Choroid plexus epithelial cell (primary cell): Measurements from ENCODE around the gene HAO1.
"Not testable (repeated sequence)": the region's sequence is repeated elsewhere in the genome, so short reads cannot be mapped to it uniquely, and the experiment has no call there.

Experiments used
- DNase-seq: peaks from one replicate; pipeline ENCODE4 v3.0.0-alpha.2; 2010; ENCODE audit warnings: low read depth
- H3K4me3 ChIP-seq: 2 replicates; pipeline ENCODE4 v1.5.1; 2011; ENCODE audit warnings: low read depth, mild to moderate bottlenecking, control low read depth, low read length, moderate library complexity
- TF ChIP-seq, protein P1 (sequence below): conservative IDR thresholded peaks from 2 replicates; pipeline ENCODE4 v1.5.1; 2011; ENCODE audit warnings: low read depth, mild to moderate bottlenecking, control low read depth, inconsistent platforms, low read length, moderate library complexity

The HAO1 gene

DNA sequence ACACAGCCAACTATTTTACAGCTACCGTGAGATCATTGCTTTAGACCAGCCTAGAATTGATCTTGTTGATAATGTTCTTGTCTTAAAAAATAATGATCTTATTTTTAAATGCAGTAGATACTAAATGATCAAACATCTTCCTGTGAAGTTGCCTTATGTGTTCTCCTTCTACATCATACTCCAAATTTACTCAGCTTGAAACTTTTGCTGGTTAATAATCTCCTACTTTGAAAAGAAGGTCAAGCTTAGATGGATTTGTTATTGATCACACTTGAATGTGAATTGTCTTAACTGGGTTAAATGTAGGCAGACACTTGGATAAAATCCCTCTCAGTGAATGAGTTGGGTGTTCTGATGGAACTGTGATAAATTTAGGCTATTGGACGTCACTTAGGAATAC lies 91.9 kb downstream of the HAO1 start:
- TF ChIP-seq, protein P1, sequence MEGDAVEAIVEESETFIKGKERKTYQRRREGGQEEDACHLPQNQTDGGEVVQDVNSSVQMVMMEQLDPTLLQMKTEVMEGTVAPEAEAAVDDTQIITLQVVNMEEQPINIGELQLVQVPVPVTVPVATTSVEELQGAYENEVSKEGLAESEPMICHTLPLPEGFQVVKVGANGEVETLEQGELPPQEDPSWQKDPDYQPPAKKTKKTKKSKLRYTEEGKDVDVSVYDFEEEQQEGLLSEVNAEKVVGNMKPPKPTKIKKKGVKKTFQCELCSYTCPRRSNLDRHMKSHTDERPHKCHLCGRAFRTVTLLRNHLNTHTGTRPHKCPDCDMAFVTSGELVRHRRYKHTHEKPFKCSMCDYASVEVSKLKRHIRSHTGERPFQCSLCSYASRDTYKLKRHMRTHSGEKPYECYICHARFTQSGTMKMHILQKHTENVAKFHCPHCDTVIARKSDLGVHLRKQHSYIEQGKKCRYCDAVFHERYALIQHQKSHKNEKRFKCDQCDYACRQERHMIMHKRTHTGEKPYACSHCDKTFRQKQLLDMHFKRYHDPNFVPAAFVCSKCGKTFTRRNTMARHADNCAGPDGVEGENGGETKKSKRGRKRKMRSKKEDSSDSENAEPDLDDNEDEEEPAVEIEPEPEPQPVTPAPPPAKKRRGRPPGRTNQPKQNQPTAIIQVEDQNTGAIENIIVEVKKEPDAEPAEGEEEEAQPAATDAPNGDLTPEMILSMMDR, result no peak
- H3K4me3 ChIP-seq, result no peak overlapping the region
- no peak for DNase-seq

DNA sequence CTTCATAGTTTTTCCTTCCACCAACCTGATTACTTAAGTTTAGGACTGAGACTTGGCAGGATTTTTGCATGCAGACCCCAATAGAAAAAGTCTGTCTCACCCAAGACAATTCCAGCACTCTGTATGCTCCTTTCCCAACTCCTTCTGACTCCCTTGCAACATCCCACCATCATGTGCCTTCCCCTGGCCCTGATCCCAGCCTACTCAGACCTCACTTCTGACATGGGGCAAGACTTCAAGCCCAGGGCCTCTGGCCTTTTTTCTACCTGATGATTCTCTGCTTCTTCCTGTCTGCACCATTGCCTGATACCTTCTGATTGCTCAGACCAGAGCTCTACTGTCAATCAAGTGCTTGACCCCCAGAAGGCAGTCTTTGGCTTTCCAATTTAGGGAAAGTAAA lies 96.6 kb downstream of the HAO1 start:
- peak; percentile 54 for DNase-seq
- TF ChIP-seq, protein P1, result no peak
- no peak overlapping the region for H3K4me3 ChIP-seq

DNA sequence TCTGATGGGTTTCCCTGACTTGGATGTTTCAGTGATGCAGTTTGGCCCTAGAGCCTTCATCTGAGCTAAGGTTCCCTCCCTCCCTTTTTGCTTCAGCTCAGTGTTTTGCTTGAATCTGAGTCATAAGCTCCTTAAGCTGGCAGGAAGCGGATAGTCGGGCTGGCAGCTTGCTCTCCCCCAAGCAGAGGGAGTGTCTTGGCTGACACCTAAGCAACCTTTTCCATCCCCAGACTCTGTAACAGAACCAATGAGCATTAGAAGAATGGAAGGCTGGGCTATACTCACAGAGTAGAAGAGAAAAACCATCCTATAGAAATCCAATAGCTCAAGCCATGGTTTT lies 98.3 kb downstream of the HAO1 start:
- TF ChIP-seq, protein P1, result no peak
- H3K4me3 ChIP-seq, result no peak overlapping the region
- DNase-seq, result peak; percentile 90

DNA sequence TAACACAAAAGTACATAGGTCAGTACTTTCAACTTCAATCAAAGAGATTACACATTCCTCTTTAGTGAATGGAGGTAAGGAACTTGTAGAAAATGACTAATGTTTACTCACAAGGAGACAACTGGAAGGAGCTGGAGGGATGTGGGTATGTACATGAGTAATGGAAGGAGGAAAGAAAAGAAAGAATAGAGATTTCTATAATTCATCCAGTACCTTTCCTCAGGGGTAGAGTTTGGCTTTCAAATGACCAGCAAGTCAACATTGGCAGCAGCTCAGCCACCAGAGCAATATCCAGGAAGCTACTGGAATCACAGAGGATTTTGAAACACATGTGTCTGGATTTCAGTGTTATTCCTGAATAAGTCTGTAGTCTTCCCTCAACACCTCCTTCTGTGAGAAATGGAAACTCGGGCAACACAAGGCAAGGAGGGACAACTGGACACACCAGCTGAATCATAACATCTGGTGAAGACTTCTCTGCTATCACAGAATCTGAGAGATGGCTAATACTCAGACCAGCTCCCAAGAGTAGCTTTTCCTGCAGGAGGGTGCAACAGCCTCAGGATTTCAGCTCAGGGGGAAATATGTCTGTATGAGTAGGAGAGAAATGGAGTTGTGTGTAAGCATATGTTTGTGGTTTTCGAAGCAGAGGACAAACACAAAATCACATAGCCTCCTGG lies 98.8 kb downstream of the HAO1 start:
- no peak overlapping the region for H3K4me3 ChIP-seq
- TF ChIP-seq, protein P1, result no peak
- peak; percentile 62 for DNase-seq

DNA sequence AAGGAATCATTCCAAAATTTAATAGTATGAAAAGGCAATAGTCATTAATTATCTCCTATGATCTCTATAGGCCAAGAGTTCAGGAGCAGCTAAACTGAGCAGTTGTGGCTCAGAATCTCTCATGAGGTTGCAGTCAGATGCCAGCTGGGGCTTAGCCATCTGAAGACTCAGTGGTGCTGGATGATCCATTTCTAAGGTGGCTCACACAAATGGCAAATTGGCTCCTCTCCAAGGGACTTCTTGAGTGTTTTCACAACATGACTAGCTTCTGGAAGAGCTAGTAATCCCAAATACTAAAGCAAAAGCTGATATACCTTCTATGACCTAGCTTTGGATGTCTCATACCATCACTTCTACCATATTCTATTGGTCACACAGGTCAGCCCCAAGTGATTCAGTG lies 104.2 kb downstream of the HAO1 start:
- DNase-seq, result no peak
- TF ChIP-seq, protein P1, result no peak
- H3K4me3 ChIP-seq, result no peak overlapping the region

DNA sequence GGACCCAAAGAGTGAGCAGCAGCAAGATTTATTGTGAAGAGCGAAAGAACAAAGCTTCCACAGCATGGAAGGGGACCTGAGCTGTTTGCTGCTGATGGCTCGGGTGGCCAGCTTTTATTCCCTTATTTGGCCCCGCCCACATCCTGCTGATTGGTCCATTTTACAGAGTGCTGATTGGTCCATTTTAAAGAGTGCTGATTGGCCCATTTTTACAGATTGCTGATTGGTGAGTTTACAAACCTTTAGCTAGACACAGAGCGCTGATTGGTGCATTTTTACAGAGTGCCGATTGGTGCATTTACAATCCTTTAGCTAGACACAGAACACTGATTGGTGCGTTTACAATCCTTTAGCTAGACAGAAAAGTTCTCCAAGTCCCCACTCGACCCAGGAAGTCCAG lies 105.8 kb downstream of the HAO1 start:
- not testable (repeated sequence) for DNase-seq, H3K4me3 ChIP-seq
